ENCODE data around the gene JPH3.

DNA sequence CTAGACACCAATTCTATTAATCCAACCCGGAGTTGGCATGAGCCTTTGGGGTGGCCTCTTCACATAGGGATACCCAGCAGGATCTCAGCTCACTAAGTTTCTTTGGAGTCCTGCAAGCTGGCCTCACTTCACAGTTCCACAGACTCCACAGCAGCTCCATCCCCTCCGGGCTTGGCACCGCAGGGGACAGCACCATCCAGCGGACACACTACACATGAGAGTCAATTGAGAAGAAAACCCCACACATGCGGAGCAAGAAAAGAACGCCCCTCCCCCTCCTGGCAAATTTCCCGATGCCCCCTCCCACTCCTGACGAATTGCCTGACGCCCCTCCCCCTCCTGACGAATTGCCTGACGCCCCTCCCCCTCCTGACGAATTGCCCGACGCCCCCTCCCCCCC lies 132.3 kb downstream of the JPH3 start:
- TF ChIP-seq, protein P1, sequence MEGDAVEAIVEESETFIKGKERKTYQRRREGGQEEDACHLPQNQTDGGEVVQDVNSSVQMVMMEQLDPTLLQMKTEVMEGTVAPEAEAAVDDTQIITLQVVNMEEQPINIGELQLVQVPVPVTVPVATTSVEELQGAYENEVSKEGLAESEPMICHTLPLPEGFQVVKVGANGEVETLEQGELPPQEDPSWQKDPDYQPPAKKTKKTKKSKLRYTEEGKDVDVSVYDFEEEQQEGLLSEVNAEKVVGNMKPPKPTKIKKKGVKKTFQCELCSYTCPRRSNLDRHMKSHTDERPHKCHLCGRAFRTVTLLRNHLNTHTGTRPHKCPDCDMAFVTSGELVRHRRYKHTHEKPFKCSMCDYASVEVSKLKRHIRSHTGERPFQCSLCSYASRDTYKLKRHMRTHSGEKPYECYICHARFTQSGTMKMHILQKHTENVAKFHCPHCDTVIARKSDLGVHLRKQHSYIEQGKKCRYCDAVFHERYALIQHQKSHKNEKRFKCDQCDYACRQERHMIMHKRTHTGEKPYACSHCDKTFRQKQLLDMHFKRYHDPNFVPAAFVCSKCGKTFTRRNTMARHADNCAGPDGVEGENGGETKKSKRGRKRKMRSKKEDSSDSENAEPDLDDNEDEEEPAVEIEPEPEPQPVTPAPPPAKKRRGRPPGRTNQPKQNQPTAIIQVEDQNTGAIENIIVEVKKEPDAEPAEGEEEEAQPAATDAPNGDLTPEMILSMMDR (IDR thresholded peaks at IDR 0.05): no peak
- no peak for TF ChIP-seq POLR2A (IDR thresholded peaks at IDR 0.05)

All from testis (tissue), 2 donors.